ENCODE results near the gene C22orf39. TPM values are rescaled to one million over a fixed set of nuclear protein-coding genes. Genes with fewer than 3 reads are reported as not detected.

Gene C22orf39
- total and polyA plus RNA-seq, 4 donors = 47.9 to 66.4 (median 56.6) TPM

DNA sequence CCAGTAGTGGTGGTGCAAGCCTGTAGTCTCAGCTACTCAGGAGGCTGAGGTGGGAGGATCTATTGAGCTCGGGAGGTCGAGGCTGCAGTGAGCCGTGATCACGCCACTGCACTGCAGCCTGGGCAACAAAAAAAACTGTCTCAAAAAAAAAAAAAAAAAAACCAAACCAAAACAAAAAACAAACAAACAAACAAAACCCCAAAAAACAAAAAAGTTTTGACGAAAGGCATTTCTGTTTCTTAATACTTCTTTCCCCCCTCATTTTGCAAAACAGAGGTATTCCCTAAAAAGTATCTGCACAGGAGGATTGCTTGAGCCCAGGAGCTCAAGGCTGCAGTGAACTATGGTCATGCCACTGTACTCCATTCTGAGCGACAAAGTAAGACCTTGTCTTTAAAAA lies 27.2 kb downstream of the C22orf39 start:
- H3K36me3 ChIP-seq (ENCODE audit: control insufficient read depth, insufficient read depth, low read length) = no peaks in the 10 kb centered on the region
- no peaks in the 10 kb centered on the region for H3K4me1 ChIP-seq (ENCODE audit: control insufficient read depth, insufficient read depth, low read length)
- 80% methylated on average over 2 of the region's 6 CpGs for WGBS (ENCODE audit: insufficient coverage)
- no peaks in the 10 kb centered on the region for H3K27me3 ChIP-seq (ENCODE audit: control insufficient read depth, insufficient read depth, low read length)
- no peak for DNase-seq (ENCODE audit: low read depth in 4 of 6, low spot score in 6 of 6)
- no peak overlapping the region for H3K27ac ChIP-seq (ENCODE audit: low read depth, low read length)
- no peak overlapping the region for H3K4me3 ChIP-seq (ENCODE audit: low read depth, low read length)
- no peaks in the 10 kb centered on the region for H3K9me3 ChIP-seq (ENCODE audit: control insufficient read depth, insufficient read depth, low read length)

- H3K4me3 ChIP-seq (ENCODE audit: low read depth, low read length) = no peak overlapping the region
- H3K4me1 ChIP-seq (ENCODE audit: control insufficient read depth, insufficient read depth, low read length) = no peaks in the 10 kb centered on the region
- no peak overlapping the region for H3K27ac ChIP-seq (ENCODE audit: low read depth, low read length)
- H3K9me3 ChIP-seq (ENCODE audit: control insufficient read depth, insufficient read depth, low read length) = no peaks in the 10 kb centered on the region
- DNase-seq (ENCODE audit: low read depth in 4 of 6, low spot score in 6 of 6) = no peak
- 100% methylated on average over 2 of the region's 5 CpGs for WGBS (ENCODE audit: insufficient coverage)
- H3K27me3 ChIP-seq (ENCODE audit: control insufficient read depth, insufficient read depth, low read length) = no peaks in the 10 kb centered on the region
- no peaks in the 10 kb centered on the region for H3K36me3 ChIP-seq (ENCODE audit: control insufficient read depth, insufficient read depth, low read length)
Observed at GRCh38 chr22:19419464-19420178, 27.9 kb downstream of the C22orf39 start.

GRCh38 chr22:19419086-19419463 lies 28.4 kb downstream of the C22orf39 start:
- DNase-seq (ENCODE audit: low read depth in 4 of 6, low spot score in 6 of 6) = no peak
- H3K27ac ChIP-seq (ENCODE audit: low read depth, low read length) = no peak overlapping the region
- H3K4me3 ChIP-seq (ENCODE audit: low read depth, low read length) = no peak overlapping the region
- no peaks in the 10 kb centered on the region for H3K4me1 ChIP-seq (ENCODE audit: control insufficient read depth, insufficient read depth, low read length)
- WGBS (ENCODE audit: insufficient coverage) = 93% methylated on average over 5 of the region's 5 CpGs
- H3K36me3 ChIP-seq (ENCODE audit: control insufficient read depth, insufficient read depth, low read length) = no peaks in the 10 kb centered on the region
- H3K27me3 ChIP-seq (ENCODE audit: control insufficient read depth, insufficient read depth, low read length) = no peaks in the 10 kb centered on the region
- no peaks in the 10 kb centered on the region for H3K9me3 ChIP-seq (ENCODE audit: control insufficient read depth, insufficient read depth, low read length)

DNA sequence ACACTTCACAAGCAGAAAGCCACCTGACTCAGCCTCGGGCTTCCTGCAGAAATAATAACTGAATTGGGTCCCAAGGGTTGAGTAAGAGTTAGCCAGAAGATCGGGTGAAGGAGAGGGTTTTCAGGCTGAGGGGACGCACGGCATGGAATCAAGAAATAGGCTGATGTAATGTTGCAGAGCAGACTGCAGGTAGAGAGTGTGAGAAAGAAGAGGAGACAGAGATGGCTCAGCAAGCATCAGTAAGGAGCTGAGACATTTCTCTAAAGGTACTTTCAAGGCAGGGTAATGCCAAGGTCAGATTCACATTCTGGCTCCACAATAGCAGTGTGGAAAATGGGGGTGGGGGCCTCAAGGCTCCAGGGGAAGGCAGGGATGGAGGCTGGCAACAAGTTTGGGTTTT lies 34.6 kb downstream of the C22orf39 start:
- 90% methylated on average over 4 of the region's 4 CpGs for WGBS (ENCODE audit: insufficient coverage)
- Histone ChIP-seq H3K27ac (ENCODE audit: low read depth, low read length) (no peak overlapping the region), H3K9me3 (ENCODE audit: control insufficient read depth, insufficient read depth, low read length) (no peaks in the 10 kb centered on the region), H3K4me1 (ENCODE audit: control insufficient read depth, insufficient read depth, low read length) (peaks cover 6% of the 10 kb centered on the region), H3K27me3 (ENCODE audit: control insufficient read depth, insufficient read depth, low read length) (no peaks in the 10 kb centered on the region), H3K36me3 (ENCODE audit: control insufficient read depth, insufficient read depth, low read length) (peaks cover 14% of the 10 kb centered on the region), H3K4me3 (ENCODE audit: low read depth, low read length) (no peak overlapping the region)
- DNase-seq (ENCODE audit: low read depth in 4 of 6, low spot score in 6 of 6) = no peak

DNA sequence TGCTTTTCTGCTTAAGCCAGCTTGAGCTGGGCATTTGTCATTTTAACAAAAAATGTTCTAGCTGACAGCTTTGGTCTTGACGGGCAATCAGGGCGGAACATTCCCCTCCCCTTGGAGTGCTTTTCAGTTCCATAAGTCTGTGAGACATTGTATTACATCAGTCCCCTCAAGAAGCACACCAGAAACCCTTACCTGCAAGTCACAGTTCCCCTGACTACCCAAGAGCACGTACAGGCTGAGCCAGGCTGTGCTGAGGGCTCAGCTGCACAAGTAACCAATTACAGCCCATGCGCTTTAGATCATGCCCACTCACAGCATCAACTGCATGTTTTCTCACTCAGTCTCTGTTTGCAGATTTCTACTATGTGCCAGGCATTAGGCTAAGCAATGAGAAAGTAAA lies 35.0 kb downstream of the C22orf39 start:
- Histone ChIP-seq H3K4me3 (ENCODE audit: low read depth, low read length) (no peak overlapping the region), H3K27ac (ENCODE audit: low read depth, low read length) (no peak overlapping the region), H3K36me3 (ENCODE audit: control insufficient read depth, insufficient read depth, low read length) (peaks cover 17% of the 10 kb centered on the region), H3K27me3 (ENCODE audit: control insufficient read depth, insufficient read depth, low read length) (no peaks in the 10 kb centered on the region), H3K9me3 (ENCODE audit: control insufficient read depth, insufficient read depth, low read length) (no peaks in the 10 kb centered on the region), H3K4me1 (ENCODE audit: control insufficient read depth, insufficient read depth, low read length) (peaks cover 6% of the 10 kb centered on the region)
- 87% methylated on average over 4 of the region's 4 CpGs for WGBS (ENCODE audit: insufficient coverage)
- DNase-seq (ENCODE audit: low read depth in 4 of 6, low spot score in 6 of 6) = peak in 1 of 6 donors; percentile 16

DNA sequence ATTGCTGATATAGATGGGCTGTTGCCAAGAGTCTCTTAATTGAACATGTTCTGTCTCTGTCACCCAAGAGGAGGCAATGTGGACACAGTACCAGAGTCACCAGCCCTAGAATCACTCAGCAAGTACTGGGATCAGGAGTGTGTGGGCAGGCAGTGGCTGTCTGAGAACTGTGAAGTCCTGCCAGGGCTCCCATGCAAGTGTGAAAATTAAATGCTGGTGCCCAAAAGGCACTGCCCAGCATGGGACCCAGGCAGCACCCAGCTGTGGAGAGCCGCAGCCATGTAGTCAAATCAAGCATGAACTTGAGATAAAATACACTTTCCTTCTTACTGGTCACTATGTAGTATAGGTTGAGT lies 35.8 kb downstream of the C22orf39 start:
- no peaks in the 10 kb centered on the region for H3K27me3 ChIP-seq (ENCODE audit: control insufficient read depth, insufficient read depth, low read length)
- no peak overlapping the region for H3K27ac ChIP-seq (ENCODE audit: low read depth, low read length)
- peaks cover 20% of the 10 kb centered on the region for H3K36me3 ChIP-seq (ENCODE audit: control insufficient read depth, insufficient read depth, low read length)
- H3K4me3 ChIP-seq (ENCODE audit: low read depth, low read length) = no peak overlapping the region
- no peaks in the 10 kb centered on the region for H3K9me3 ChIP-seq (ENCODE audit: control insufficient read depth, insufficient read depth, low read length)
- peaks cover 6% of the 10 kb centered on the region for H3K4me1 ChIP-seq (ENCODE audit: control insufficient read depth, insufficient read depth, low read length)
- WGBS (ENCODE audit: insufficient coverage) = no CpG with 5 or more reads among the region's 1 CpG
- no peak for DNase-seq (ENCODE audit: low read depth in 4 of 6, low spot score in 6 of 6)

DNA sequence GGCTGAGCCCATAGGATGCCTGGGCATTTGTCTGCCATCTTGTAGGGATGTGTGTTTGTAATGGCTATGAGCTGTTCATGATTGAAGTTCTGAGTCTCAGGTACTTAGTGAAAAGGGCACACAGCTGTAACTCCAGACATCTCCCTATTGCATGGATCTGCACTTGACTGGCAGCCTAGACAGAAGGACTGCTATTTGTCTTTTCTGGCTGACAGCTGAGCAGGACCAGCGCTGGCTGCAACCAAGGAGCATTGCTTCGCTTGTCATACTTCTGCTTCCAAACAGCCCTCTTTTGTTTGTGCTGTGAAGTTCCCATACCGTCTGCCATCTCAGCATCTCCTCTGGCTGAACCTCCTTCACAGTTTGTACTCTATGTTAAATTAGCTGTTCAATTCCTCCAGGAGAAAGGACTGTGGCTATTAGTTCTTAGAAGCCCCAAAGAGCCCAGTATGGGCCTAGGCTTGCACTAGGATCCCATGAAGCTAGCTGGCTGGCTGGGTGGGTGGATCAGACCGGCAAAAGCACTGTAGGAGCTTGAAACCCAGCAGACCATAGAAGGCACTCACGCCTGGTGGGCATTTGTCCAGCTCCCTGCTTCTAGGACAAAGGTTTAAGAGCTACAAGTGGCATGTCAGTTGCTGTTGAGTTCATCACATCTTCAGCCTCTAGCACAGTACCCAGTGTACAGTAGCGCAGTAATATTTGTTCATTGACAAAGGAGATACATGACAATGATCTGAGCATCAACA lies 36.4 kb downstream of the C22orf39 start:
- H3K27me3 ChIP-seq (ENCODE audit: control insufficient read depth, insufficient read depth, low read length) = no peaks in the 10 kb centered on the region
- peaks cover 25% of the 10 kb centered on the region for H3K36me3 ChIP-seq (ENCODE audit: control insufficient read depth, insufficient read depth, low read length)
- H3K27ac ChIP-seq (ENCODE audit: low read depth, low read length) = no peak overlapping the region
- H3K4me3 ChIP-seq (ENCODE audit: low read depth, low read length) = no peak overlapping the region
- no peak for DNase-seq (ENCODE audit: low read depth in 4 of 6, low spot score in 6 of 6)
- peaks cover 6% of the 10 kb centered on the region for H3K4me1 ChIP-seq (ENCODE audit: control insufficient read depth, insufficient read depth, low read length)
- no peaks in the 10 kb centered on the region for H3K9me3 ChIP-seq (ENCODE audit: control insufficient read depth, insufficient read depth, low read length)
- WGBS (ENCODE audit: insufficient coverage) = 74% methylated on average over 5 of the region's 6 CpGs

DNA sequence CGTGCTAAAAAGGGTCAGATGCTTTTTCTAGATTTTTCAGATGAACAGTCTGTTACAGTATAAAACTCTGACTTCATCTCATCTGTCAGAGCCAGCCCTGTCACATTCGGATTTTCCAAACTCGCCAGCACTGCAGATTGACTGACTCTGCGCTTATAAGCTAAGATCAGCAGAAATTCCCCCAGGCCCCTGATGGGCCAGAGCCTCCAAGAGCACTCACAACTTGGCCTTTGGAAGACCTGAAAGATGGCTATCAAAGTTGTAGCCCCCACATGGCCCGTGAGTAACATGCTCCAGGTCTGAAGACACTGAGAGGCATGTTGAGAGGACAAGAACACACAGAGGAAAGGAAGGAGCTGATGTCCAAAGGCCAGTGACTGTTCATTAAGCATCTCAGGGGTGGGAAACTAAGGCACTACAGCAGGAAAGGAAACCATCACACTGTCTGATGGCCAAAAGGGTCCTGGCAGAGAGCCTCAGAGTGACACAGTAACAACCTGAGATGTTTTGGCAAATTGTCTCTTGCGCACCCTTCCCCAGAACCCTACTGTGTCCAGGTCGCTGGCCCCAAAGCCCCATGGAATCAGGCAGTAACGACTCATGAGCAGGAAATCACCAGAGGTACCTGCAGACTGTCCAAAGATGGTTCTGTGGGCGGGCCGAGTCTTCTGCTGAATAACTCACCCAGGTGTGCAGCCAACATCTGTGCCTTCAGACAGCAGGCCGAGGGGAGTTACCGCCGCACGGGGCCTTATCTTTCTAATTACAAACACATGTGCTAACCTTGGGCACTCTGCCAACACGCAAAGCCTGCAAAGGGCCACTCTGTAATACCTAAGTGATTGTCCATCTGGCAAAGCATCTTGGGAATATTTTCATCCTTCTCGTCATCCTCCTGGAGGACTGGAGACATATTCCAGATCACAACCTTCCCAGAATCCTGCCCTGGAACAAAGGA lies 39.6 kb downstream of the C22orf39 start:
- WGBS (ENCODE audit: insufficient coverage) = 84% methylated on average over 13 of the region's 16 CpGs
- H3K9me3 ChIP-seq (ENCODE audit: control insufficient read depth, insufficient read depth, low read length) = no peaks in the 10 kb centered on the region
- H3K4me1 ChIP-seq (ENCODE audit: control insufficient read depth, insufficient read depth, low read length) = peaks cover 6% of the 10 kb centered on the region
- DNase-seq (ENCODE audit: low read depth in 4 of 6, low spot score in 6 of 6) = peak in 1 of 6 donors; percentile 34
- H3K4me3 ChIP-seq (ENCODE audit: low read depth, low read length) = no peak overlapping the region
- no peaks in the 10 kb centered on the region for H3K27me3 ChIP-seq (ENCODE audit: control insufficient read depth, insufficient read depth, low read length)
- H3K36me3 ChIP-seq (ENCODE audit: control insufficient read depth, insufficient read depth, low read length) = peaks cover 34% of the 10 kb centered on the region
- H3K27ac ChIP-seq (ENCODE audit: low read depth, low read length) = no peak overlapping the region

- H3K36me3 ChIP-seq (ENCODE audit: control insufficient read depth, insufficient read depth, low read length) = peaks cover 35% of the 10 kb centered on the region
- DNase-seq (ENCODE audit: low read depth in 4 of 6, low spot score in 6 of 6) = no peak
- H3K4me1 ChIP-seq (ENCODE audit: control insufficient read depth, insufficient read depth, low read length) = peaks cover 6% of the 10 kb centered on the region
- no peak overlapping the region for H3K27ac ChIP-seq (ENCODE audit: low read depth, low read length)
- no peaks in the 10 kb centered on the region for H3K9me3 ChIP-seq (ENCODE audit: control insufficient read depth, insufficient read depth, low read length)
- H3K27me3 ChIP-seq (ENCODE audit: control insufficient read depth, insufficient read depth, low read length) = no peaks in the 10 kb centered on the region
- H3K4me3 ChIP-seq (ENCODE audit: low read depth, low read length) = no peak overlapping the region
- no CpG with 5 or more reads among the region's 4 CpGs for WGBS (ENCODE audit: insufficient coverage)
Observed at GRCh38 chr22:19406846-19407245, 40.7 kb downstream of the C22orf39 start.

Measured in spinal cord (tissue), 10 donors.